Activated CD8-positive, alpha-beta T cell treated with anti-CD3 and anti-CD28 coated beads for 36 hours (primary cell): ENCODE data around the gene GNAT3. TPM values are rescaled to one million over a fixed set of nuclear protein-coding genes. Genes with fewer than 3 reads are reported as not detected.

Experiments used
- ATAC-seq: fragments of 200-7000 bp; cut with Tn5 transposase; one replicate; pipeline ENCODE4 v1.10.0; 2021; ENCODE audit warnings: mild to moderate bottlenecking, moderate library complexity
- CTCF ChIA-PET: fragments of 350-600 bp; sonication (Branson Sonifier 250); formaldehyde crosslinking; loops from one replicate; lab custom pipeline; 2021; ENCODE audit warnings: antibody characterized with exemption; lab: Charles Lee
- POLR2A ChIA-PET: fragments of 350-600 bp; sonication (Branson Sonifier 250); formaldehyde crosslinking; loops from one replicate; lab custom pipeline; 2021; ENCODE audit warnings: antibody characterized with exemption; lab: Charles Lee
- DNase-seq: peaks from one replicate; pipeline ENCODE4 v3.0.0-alpha.2; 2020
- H3K27ac Mint-ChIP-seq: one replicate; pipeline ENCODE4 v1.8.0; 2021; ENCODE audit warnings: mild to moderate bottlenecking, mixed read lengths
- H3K27me3 Mint-ChIP-seq: one replicate; pipeline ENCODE4 v1.8.0; 2021; ENCODE audit warnings: mixed read lengths
- H3K36me3 Mint-ChIP-seq: one replicate; pipeline ENCODE4 v1.8.0; 2021; ENCODE audit warnings: low read depth, mixed read lengths
- H3K4me1 Mint-ChIP-seq: one replicate; pipeline ENCODE4 v1.8.0; 2021; ENCODE audit warnings: low read depth, mixed read lengths
- H3K4me3 Mint-ChIP-seq: one replicate; pipeline ENCODE4 v1.8.0; 2021; ENCODE audit warnings: mild to moderate bottlenecking, moderate library complexity, mixed read lengths
- H3K9me3 Mint-ChIP-seq: one replicate; pipeline ENCODE4 v1.8.0; 2021; ENCODE audit warnings: mixed read lengths
- CTCF ChIP-seq: fragments of 200-600 bp; IDR thresholded peaks from one replicate; pipeline ENCODE4 v1.8.0; 2022; ENCODE audit warnings: antibody characterized with exemption, mild to moderate bottlenecking
- intact Hi-C: fragments of 100-400 bp; cut with micrococcal nuclease; formaldehyde crosslinking; loops from one replicate; pipeline ENCODE4 v1.10.0; 2022
- total RNA-seq, 2 experiments: library from RNA; stranded (reverse); gene quantifications; one replicate each; pipeline ENCODE4 v1.2.3, GENCODE V29; 2021

GNAT3 gene
- total RNA-seq, 2 experiments from 2014 or later = not detected

GRCh38 chr7:80510021-80510420 lies 1.8 kb downstream of the GNAT3 start:
- no peak for ATAC-seq
- Mint-ChIP-seq H3K27ac (no peak overlapping the region), H3K4me1 (no peaks in the 10 kb centered on the region), H3K9me3 (no peaks in the 10 kb centered on the region), H3K36me3 (no peaks in the 10 kb centered on the region), H3K4me3 (no peak overlapping the region), H3K27me3 (no peaks in the 10 kb centered on the region)
- ChIA-PET CTCF (no interaction called here), POLR2A (no interaction called here)
- intact Hi-C loops = no loop called here
- no peak for TF ChIP-seq CTCF
- DNase-seq = no peak

GRCh38 chr7:80508440-80508839 lies 3.4 kb downstream of the GNAT3 start:
- no peak overlapping the region for H3K27ac Mint-ChIP-seq
- H3K4me1 Mint-ChIP-seq = no peaks in the 10 kb centered on the region
- no peak for ATAC-seq
- POLR2A ChIA-PET = no interaction called here
- no peak for TF ChIP-seq CTCF
- no peak overlapping the region for H3K4me3 Mint-ChIP-seq
- no peaks in the 10 kb centered on the region for H3K27me3 Mint-ChIP-seq
- no peaks in the 10 kb centered on the region for H3K36me3 Mint-ChIP-seq
- DNase-seq = no peak
- CTCF ChIA-PET = no interaction called here
- H3K9me3 Mint-ChIP-seq = no peaks in the 10 kb centered on the region
- intact Hi-C loops = no loop called here

GRCh38 chr7:80505900-80506500 lies 5.9 kb downstream of the GNAT3 start:
- no peaks in the 10 kb centered on the region for H3K27me3 Mint-ChIP-seq
- TF ChIP-seq CTCF = no peak
- CTCF ChIA-PET = no interaction called here
- H3K4me1 Mint-ChIP-seq = no peaks in the 10 kb centered on the region
- H3K36me3 Mint-ChIP-seq = no peaks in the 10 kb centered on the region
- POLR2A ChIA-PET = no interaction called here
- intact Hi-C loops = no loop called here
- no peak for ATAC-seq
- no peak overlapping the region for H3K27ac Mint-ChIP-seq
- no peak overlapping the region for H3K4me3 Mint-ChIP-seq
- DNase-seq = no peak
- no peaks in the 10 kb centered on the region for H3K9me3 Mint-ChIP-seq

GRCh38 chr7:80500325-80500724 lies 11.5 kb downstream of the GNAT3 start:
- intact Hi-C loops = no loop called here
- ATAC-seq (no peak), DNase-seq (no peak)
- H3K27me3 Mint-ChIP-seq = no peaks in the 10 kb centered on the region
- ChIA-PET POLR2A (no interaction called here), CTCF (no interaction called here)
- H3K4me3 Mint-ChIP-seq = no peak overlapping the region
- no peaks in the 10 kb centered on the region for H3K4me1 Mint-ChIP-seq
- no peak for TF ChIP-seq CTCF
- H3K36me3 Mint-ChIP-seq = no peaks in the 10 kb centered on the region
- H3K27ac Mint-ChIP-seq = no peak overlapping the region
- H3K9me3 Mint-ChIP-seq = no peaks in the 10 kb centered on the region

- Mint-ChIP-seq H3K27ac (no peak overlapping the region), H3K36me3 (no peaks in the 10 kb centered on the region), H3K9me3 (no peaks in the 10 kb centered on the region), H3K27me3 (no peaks in the 10 kb centered on the region), H3K4me1 (no peaks in the 10 kb centered on the region), H3K4me3 (no peak overlapping the region)
- intact Hi-C loops = no loop called here
- ChIA-PET CTCF (no interaction called here), POLR2A (no interaction called here)
- TF ChIP-seq CTCF = no peak
- ATAC-seq (no peak), DNase-seq (no peak)
These were observed 12.4 kb downstream of the GNAT3 start for GRCh38 chr7:80499350-80499953.
